ENCODE results near the gene TECTA.
"Not testable (repeated sequence)": the region's sequence is repeated elsewhere in the genome, so short reads cannot be mapped to it uniquely, and the experiment has no call there.

TECTA gene

DNA sequence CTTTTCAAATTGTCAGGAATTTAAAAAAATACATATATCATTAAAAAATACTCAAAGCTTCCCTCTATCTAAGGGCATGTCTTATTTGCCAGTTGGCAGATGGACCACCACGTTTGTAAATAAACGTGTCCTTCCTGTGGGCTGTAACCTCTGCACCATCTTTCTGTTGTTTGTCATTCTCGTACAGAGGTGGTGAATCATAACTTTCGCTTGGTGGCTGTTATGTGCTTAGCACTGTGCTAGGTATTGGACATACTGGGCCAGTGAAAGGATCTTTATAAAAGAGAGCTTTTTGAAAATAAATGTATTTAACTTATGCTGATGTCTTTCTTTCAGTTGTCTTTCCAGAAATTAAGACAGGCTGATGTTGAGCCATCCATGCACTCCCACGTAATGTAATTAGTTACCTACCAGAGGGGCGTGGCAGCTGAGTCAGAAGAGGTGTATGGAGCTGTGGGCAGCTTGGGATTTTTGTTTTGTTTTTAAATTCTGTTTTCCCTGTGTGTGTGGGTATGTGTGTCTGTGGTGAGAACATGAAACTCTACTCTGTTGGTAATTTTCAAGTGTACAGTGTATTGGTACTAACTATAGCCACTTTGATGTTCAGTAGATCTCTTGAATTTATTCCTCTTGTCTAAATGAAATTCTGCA is 62.7 kb downstream of the TECTA start:
- in situ Hi-C loops (cut with MboI; ENCODE audit: low sequenced_read_pairs): no loop called here

DNA sequence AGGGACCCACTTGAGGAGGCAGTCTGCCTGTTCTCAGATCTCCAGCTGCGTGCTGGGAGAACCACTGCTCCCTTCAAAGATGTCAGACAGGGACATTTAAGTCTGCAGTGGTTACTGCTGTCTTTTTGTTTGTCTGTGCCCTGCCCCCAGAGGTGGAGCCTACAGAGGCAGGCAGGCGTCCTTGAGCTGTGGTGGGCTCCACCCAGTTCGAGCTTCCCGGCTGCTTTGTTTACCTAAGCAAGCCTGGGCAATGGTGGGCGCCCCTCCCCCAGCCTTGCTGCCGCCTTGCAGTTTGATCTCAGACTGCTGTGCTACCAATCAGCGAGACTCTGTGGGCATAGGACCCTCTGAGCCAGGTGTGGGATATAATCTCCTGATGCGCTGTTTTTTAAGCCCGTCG is 76.6 kb downstream of the TECTA start:
- in situ Hi-C loops (cut with MboI; ENCODE audit: low sequenced_read_pairs): not testable (repeated sequence)

DNA sequence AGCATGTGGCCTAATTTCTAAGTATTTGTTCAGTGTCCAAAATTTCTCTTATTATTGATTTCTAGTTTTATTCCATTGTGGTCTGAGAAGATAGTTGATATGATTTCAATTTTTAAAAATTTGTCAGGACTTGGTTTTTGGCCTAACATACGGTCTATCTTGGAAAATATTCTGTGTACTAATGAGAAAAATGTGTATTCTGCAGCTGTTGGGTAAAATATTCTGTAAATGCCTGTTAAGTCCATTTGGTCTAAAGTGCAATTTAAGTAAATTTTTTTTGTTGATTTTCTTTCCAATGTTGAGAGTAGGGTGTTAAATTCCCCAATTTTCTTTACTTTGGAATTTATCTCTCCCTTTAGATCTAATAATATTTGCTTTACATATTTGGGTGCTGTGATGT is 78.3 kb downstream of the TECTA start:
- in situ Hi-C loops (cut with MboI; ENCODE audit: low sequenced_read_pairs): no loop called here

DNA sequence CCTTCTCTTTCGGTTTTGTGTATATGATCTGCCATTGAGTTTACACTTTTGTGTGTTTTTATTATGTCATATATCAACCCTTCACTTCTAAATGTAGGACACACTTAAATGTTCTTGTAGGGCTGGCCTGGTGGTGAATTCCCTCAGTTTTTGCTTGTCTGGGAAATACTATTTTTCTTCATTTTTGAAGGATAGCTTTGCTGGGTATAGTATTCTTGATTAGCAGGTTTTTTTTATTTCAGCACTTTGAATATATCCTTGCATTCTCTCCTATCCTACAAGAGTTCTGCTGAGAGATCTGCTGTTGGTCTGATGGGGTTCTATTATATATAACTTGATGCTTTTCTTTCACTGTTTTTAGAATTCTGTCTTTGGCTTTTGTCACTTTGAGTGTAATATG is 79.1 kb downstream of the TECTA start:
- in situ Hi-C loops (cut with MboI; ENCODE audit: low sequenced_read_pairs): no loop called here

DNA sequence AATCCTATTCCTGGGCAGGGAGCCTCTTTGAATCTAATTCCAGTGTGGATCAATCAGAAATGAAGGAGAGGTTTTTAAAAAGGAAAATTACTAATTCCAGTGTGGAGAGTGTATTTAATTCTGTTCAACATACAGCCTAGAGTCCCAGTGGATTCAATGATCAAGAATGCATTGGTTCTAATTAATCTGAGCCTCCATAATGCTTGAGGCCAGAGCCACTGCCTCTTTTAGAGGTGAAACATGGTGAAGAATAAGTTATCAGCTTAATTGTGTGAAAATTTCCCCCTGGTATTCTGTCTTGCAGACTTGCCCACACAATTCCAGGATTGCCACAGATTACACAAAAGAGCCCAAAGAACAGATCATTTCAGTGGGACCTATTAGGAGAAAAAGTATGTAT is 87.7 kb downstream of the TECTA start:
- in situ Hi-C loops (cut with MboI; ENCODE audit: low sequenced_read_pairs): no loop called here

DNA sequence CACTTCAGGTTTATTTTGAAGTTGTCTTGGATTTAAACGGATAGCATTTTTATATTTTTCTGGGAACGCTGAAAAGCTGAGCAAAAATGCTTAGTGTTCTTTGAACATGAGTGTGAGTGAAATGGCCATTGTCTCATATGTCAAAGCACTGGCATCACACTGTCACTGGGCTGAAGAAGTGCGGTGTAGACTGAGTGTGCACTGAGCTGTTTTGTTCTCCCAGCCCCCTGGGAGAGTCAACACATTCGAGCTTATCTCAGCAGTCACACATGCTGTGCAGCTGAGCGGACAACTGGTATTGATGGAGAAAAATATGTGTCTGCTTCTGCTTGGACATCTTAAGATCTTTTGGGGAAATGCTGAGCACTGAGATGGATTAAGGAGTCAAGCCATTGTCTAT is 90.8 kb downstream of the TECTA start:
- in situ Hi-C loops (cut with MboI; ENCODE audit: low sequenced_read_pairs): no loop called here

DNA sequence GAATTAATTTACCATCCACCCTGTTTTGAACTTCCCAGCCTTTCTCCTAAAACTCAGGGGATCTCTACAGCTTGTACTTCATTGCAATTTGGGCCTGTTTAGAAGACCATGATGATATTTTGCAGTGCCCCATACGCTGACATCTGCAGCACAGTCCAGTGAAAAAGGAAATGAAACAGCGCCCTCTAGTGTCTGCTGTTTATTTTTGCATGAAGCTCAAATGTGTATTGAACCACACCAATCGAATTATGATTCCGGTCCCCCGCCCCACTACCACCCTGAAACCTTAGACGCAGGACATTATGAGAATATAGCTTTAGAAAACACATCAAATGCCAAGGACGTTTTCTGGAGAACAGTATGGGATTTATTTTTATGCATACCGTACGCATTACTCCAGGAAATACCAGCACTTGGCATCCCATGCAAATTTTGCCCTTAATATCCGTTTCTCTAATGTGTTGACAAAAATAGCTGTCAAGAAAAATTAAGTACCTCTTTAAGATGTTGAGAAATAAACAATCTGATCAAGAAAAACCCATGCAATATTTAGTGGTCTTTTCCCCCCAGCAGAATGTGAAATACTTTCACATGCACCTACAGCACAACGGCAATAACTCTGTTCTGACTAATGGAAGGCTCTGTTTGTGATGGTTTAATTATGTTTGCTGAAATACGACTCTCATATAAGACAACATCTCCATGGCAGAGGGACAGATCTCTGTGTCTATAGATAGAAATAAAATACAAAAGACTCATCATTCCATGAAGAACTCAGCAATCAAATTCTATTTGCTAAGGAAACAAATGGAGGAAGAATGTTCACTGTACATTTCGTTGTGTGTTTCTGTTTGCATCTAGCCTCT is 93.9 kb downstream of the TECTA start:
- in situ Hi-C loops (cut with MboI; ENCODE audit: low sequenced_read_pairs): no loop called here

DNA sequence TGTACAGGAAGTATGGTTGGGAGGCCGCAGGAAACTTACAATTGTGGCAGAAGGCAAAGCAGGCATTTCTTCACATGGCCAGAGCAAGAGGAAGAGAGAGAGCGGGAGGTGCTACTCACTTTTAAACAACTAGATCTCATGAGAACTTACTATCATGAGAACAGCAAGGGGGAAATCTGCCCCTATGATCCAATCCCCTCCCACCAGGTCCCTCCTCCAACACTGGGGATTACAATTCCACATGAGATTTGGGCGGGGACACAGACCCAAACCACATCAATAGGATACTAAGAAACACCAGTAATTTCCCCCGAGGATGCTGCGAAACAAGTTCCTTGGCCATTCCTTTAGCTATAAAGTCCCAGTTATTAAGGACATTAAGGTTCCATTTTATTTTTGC is 97.4 kb downstream of the TECTA start:
- in situ Hi-C loops (cut with MboI; ENCODE audit: low sequenced_read_pairs): no loop called here

DNA sequence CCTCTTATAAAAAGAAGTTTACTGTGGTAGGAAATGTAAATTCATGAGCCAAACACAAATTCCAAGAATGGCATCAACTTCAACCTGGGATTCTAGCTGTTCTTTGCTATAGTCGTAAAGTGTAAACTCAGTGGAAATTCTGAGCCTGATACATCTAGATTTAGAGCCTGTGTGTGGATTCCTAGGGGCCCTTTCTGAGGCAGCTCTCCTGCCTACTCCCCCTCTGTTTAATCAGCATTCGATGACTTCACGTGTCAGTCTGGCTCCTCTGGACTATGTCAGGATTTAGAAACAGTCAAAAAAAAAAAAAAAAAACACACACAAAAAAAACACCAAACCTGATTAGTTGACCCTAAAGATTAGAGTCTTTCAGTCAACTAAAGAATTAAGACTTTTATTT is 98.5 kb downstream of the TECTA start:
- in situ Hi-C loops (cut with MboI; ENCODE audit: low sequenced_read_pairs): no loop called here

DNA sequence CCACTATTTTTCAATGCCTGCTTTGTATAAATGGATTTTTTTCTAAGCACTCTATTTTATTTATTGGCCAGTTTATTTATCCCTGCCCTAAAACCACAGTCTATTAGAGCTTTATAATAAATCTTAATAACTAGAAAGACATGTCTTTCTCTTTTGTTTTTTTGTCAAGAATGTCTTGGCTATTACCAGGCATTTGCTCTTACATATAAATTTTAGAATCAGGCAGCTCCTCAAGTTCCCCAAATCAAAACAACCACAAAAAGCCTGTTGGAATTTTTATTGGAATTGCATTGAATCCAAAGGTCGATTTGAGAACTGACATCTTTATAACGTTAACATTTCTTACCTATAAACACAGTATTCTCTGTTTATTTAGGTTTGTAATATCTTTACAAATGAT is 105.8 kb downstream of the TECTA start:
- in situ Hi-C loops (cut with MboI; ENCODE audit: low sequenced_read_pairs): no loop called here

DNA sequence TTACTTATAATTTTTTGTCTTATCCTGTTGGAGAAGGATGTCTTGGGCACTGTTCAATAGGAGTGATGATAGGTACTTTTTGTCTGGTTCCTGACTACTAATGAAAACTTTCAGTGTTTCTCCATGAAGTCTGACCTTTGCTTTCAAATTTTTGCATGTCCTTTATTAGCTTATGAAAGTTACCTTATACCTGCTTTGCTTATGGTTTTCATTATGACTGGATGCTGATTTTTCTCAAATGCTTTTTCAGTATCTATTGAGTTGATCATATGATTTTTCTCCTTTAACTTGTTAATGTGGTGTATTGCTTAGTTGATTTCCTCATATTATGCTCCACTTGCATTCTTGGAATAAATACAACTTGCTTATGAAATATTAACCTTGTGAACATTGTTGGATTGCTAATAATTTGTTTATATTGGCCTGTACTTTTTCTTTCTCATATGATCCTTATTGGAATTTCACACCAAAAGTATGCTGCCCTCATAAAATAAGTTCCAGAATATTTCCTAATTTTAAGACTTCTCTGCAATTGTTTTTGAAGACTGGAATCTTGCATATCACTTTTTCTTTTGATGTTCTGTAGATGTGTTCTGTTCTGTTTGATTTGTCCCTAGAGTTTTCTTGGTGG is 106.6 kb downstream of the TECTA start:
- in situ Hi-C loops (cut with MboI; ENCODE audit: low sequenced_read_pairs): no loop called here

DNA sequence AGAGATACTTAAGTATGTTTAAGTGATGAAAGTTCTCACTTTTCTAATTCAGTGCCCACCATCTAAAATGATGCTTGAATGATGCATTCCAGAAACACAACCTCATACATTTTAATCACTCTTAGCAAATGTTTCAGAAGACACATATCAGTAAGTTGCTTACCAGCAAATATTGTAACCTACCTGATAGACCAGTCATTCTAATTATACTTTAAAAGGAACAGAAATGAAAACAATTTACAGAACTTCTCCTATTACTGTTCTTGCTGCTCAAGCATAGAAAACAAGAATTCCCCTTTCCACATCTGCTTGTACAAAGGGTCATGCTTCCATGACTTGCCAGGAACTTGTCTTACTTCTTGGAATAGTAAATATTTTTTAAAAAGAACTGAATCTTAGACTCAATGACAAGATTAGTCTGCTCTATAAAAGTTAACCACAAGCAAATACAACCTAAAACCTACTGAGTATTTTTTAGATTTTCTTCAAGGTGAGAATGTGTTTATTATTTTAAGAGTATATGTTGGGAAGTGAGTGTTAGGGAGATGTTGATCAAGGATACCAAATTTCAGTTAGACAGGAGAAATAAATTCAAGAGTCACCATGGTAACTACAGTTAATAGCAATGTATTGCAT is 109.5 kb downstream of the TECTA start:
- in situ Hi-C loops (cut with MboI; ENCODE audit: low sequenced_read_pairs): no loop called here

DNA sequence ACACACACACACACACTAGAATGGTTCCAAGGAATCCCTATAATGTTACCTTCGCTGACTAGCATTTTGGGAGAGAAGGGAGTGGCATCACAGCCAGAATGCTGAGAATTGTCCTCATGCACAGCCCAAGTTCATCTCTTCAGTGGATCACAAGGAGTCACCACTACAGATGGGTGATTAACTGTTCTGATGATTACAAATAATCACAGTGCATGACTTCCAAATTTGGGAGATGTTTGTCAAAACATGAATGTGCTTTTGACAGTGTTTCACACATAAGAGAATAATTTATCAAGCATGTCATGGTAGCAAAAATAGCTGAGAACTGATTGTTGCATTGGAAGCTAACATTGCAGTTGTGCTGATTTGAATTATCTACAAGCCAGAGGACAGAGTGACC is 110.6 kb downstream of the TECTA start:
- in situ Hi-C loops (cut with MboI; ENCODE audit: low sequenced_read_pairs): no loop called here

DNA sequence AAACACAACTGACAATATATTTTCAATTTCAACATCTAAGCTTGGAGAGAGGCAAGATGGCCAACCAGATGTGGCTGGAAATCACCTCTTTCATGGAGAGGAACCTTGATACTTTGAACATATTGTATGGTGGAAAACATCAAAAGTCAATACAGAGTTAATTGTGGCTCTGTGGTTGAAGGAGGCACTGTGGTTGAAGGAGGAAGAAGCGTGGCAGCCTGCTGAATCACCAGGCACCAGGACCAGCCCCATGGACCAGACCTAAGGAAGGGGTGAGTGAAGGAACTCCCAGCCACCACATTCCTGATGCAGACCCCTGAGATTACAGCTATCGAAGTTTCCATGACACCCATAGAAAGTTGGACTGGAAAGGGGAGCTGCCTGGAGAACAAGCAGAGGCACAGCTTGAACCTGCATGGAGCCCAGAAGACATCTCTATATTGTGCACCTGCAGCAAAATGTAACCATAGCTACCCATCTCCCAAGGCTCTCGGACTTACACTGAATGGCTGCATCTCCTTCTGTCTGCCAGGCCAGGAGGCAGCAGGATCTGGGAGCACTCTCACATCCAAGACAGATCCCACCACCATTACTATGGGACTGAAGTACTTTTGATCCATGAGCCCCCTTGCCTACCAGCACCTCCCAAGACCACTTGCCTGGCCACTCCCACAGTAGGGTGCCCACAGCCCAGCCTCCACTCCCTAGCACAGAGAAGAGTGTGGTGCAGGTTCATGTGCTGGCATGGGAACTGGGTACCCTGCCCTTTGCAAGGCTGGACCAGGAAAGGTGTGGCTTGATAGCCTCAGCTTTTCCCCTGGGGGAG is 111.7 kb downstream of the TECTA start:
- in situ Hi-C loops (cut with MboI; ENCODE audit: low sequenced_read_pairs): no loop called here

DNA sequence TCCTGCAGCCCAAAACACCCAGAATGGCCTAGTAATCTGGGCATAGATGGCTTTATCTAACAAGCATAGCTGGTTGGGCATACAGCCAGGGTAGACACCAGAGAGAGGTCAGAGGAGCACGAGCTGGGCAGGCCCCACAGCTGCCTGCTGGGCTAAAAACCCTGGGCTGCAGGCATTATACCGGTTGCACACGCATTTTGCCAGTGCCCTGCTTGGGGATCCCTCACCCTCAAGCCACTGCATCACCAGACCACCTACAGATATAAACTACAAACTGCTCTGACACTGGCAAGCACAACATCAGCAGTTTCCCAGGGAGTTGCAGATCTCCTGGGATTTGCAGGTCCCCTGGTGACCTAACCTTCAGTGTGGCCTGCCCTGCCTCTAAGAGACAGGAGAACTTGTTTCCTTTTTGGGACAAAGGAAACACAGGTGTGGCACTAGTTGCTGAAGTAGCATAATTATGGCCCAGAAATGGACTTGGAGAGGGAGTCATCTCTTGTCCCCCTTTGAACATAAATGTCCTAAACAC is 112.4 kb downstream of the TECTA start:
- in situ Hi-C loops (cut with MboI; ENCODE audit: low sequenced_read_pairs): no loop called here

DNA sequence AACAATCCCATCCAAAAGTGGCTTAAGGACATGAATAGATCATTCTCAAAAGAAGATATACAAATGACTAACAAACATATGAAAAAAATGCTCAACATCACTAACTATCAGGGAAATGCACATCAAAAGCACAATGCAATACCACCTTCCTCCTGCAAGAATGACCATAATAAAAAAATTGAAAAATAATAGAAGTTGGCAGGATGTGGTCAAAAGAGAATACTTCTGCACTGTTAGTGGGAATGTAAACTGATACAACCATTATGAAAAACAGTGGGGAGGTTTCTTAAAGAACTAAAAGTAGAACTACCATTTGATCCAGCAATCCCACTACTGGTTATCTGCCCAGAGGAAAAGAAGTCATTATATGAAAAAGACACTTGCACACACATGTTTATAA is 113.8 kb downstream of the TECTA start:
- in situ Hi-C loops (cut with MboI; ENCODE audit: low sequenced_read_pairs): no loop called here

DNA sequence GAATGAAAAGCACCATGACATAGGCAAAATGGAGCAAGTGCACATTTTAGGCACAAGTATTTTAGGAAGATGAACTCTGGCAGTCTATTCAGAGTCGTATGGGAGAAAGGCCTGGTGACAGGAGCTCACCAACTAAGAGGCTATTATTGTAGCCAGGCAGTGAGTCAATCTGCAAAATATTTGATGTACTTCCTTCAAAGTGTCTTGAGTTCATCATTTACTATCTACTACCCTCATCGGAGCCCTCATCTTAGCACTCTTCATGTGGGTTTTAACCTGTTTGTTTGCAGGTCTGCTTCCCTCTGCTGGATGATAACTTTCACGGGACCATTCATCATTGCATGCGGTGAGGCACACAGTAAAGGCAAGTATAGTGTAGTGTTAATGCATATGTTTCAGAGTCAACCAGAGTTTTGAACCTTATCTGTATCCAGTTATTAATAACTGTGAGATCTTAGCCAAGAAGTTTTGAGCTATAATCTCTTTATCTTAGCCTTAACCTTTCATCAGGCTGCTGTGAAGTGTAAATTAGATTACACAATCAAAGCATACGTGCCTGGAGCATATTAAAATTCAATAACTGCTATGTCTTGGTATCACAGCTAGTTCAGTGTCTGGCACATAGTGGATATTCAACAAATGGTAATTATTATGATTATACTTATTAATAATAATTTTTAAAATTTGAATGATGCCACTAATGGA is 120.6 kb downstream of the TECTA start:
- in situ Hi-C loops (cut with MboI; ENCODE audit: low sequenced_read_pairs): no loop called here

DNA sequence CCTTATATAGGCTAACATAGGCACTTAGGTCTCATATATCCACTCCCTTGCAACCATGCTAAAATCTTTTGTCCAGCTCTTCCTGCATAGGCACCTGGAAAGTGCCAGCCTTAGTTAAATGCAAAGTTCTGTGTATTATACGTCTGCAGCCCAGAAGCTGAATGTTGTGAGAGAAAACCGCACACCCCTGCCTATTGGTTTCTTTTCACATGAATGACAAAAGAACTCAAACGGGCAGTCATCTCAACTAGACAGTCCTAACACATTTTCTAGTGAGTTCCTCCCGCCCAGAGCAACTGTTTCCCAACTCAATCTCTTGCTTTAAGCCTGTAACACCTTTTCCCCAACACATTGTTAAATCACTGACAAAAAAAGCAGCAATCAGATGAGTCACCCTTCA is 122.1 kb downstream of the TECTA start:
- in situ Hi-C loops (cut with MboI; ENCODE audit: low sequenced_read_pairs): no loop called here

DNA sequence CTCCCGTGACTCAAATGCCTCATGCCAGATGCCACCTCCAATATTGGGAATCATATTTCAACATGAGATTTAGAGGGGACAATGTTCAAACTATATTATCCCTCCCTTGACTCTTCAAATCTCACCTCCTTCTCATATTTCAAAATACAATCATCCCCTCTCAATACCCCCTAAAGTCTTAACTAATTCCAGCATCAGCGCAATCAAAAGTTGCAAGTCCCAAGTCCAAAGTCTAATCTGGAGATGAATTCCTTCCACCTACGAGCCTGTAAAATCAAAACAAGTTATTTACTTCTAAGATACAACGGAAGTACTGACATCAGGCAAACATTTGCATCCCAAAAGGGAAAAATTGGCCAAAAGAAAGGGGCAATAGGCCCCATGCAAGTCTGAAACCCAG is 124.3 kb downstream of the TECTA start:
- in situ Hi-C loops (cut with MboI; ENCODE audit: low sequenced_read_pairs): no loop called here
